ENCODE data around the gene RNH1. TPM values are rescaled to one million over a fixed set of nuclear protein-coding genes. Genes with fewer than 3 reads are reported as not detected.

RNH1 gene
- total RNA-seq, 1 experiment from 2014 or later: 103 TPM

GRCh38 chr11:501001-501682 lies 5.9 kb downstream of the RNH1 start:
- no TSS peak for BruUV-seq (replicated peaks)
- Mint-ChIP-seq H3K9me3 (ENCODE audit: low read depth, unreplicated experiment) (no peaks in the 10 kb centered on the region), H3K27ac (ENCODE audit: unreplicated experiment) (no peak overlapping the region), H3K4me1 (ENCODE audit: low read depth, unreplicated experiment) (no peaks in the 10 kb centered on the region), H3K4me3 (ENCODE audit: low read depth, unreplicated experiment) (no peak overlapping the region), H3K27me3 (ENCODE audit: unreplicated experiment) (no peaks in the 10 kb centered on the region), H3K36me3 (ENCODE audit: insufficient read depth, unreplicated experiment) (peaks cover 65% of the 10 kb centered on the region)
- no peak for DNase-seq
- intact Hi-C loops (cut with micrococcal nuclease; ENCODE audit: unreplicated experiment): no loop called here
- CTCF ChIA-PET: no interaction called here
- no peak for TF ChIP-seq CTCF (IDR thresholded peaks at IDR 0.05; ENCODE audit: unreplicated experiment)

GRCh38 chr11:499201-500076 lies 7.6 kb downstream of the RNH1 start:
- CTCF ChIA-PET: no interaction called here
- no peaks in the 10 kb centered on the region for H3K27me3 Mint-ChIP-seq (ENCODE audit: unreplicated experiment)
- H3K4me3 Mint-ChIP-seq (ENCODE audit: low read depth, unreplicated experiment): no peak overlapping the region
- intact Hi-C loops (cut with micrococcal nuclease; ENCODE audit: unreplicated experiment): no loop called here
- no peaks in the 10 kb centered on the region for H3K4me1 Mint-ChIP-seq (ENCODE audit: low read depth, unreplicated experiment)
- BruUV-seq (replicated peaks): no TSS peak
- no peak for DNase-seq
- no peaks in the 10 kb centered on the region for H3K9me3 Mint-ChIP-seq (ENCODE audit: low read depth, unreplicated experiment)
- no peak for TF ChIP-seq CTCF (IDR thresholded peaks at IDR 0.05; ENCODE audit: unreplicated experiment)
- no peak overlapping the region for H3K27ac Mint-ChIP-seq (ENCODE audit: unreplicated experiment)
- H3K36me3 Mint-ChIP-seq (ENCODE audit: insufficient read depth, unreplicated experiment): peaks cover 59% of the 10 kb centered on the region

GRCh38 chr11:498297-499181 lies 8.5 kb downstream of the RNH1 start:
- no peak for TF ChIP-seq CTCF (IDR thresholded peaks at IDR 0.05; ENCODE audit: unreplicated experiment)
- BruUV-seq (replicated peaks): no TSS peak
- Mint-ChIP-seq H3K36me3 (ENCODE audit: insufficient read depth, unreplicated experiment) (peaks cover 56% of the 10 kb centered on the region), H3K27ac (ENCODE audit: unreplicated experiment) (peak overlapping the region; percentile 31), H3K4me3 (ENCODE audit: low read depth, unreplicated experiment) (no peak overlapping the region), H3K27me3 (ENCODE audit: unreplicated experiment) (no peaks in the 10 kb centered on the region), H3K9me3 (ENCODE audit: low read depth, unreplicated experiment) (no peaks in the 10 kb centered on the region), H3K4me1 (ENCODE audit: low read depth, unreplicated experiment) (no peaks in the 10 kb centered on the region)
- CTCF ChIA-PET: interaction anchor here (0.6 kb wide), 1 partner anchor 143 kb away, joined by 6 read pairs; no protein-coding TSS in a partner anchor
- intact Hi-C loops (cut with micrococcal nuclease; ENCODE audit: unreplicated experiment): no loop called here
- DNase-seq: no peak

- no peaks in the 10 kb centered on the region for H3K4me1 Mint-ChIP-seq (ENCODE audit: low read depth, unreplicated experiment)
- H3K27ac Mint-ChIP-seq (ENCODE audit: unreplicated experiment): peak overlapping the region; percentile 54
- CTCF ChIA-PET: interaction anchor here (0.6 kb wide), 1 partner anchor 143 kb away, joined by 6 read pairs; no protein-coding TSS in a partner anchor
- no TSS peak for BruUV-seq (replicated peaks)
- no peak for TF ChIP-seq CTCF (IDR thresholded peaks at IDR 0.05; ENCODE audit: unreplicated experiment)
- no peak for DNase-seq
- H3K36me3 Mint-ChIP-seq (ENCODE audit: insufficient read depth, unreplicated experiment): peaks cover 60% of the 10 kb centered on the region
- no peaks in the 10 kb centered on the region for H3K9me3 Mint-ChIP-seq (ENCODE audit: low read depth, unreplicated experiment)
- no peaks in the 10 kb centered on the region for H3K27me3 Mint-ChIP-seq (ENCODE audit: unreplicated experiment)
- H3K4me3 Mint-ChIP-seq (ENCODE audit: low read depth, unreplicated experiment): peak overlapping the region; percentile 36
- intact Hi-C loops (cut with micrococcal nuclease; ENCODE audit: unreplicated experiment): no loop called here
Measured at GRCh38 chr11:497565-498296, 9.3 kb downstream of the RNH1 start.
